Measurements from ENCODE around the gene TMEM17. TPM values are rescaled to one million over a fixed set of nuclear protein-coding genes. Genes with fewer than 3 reads are reported as not detected.

TMEM17 gene
- total RNA-seq, 1 experiment from 2014 or later = 3.2 TPM

DNA sequence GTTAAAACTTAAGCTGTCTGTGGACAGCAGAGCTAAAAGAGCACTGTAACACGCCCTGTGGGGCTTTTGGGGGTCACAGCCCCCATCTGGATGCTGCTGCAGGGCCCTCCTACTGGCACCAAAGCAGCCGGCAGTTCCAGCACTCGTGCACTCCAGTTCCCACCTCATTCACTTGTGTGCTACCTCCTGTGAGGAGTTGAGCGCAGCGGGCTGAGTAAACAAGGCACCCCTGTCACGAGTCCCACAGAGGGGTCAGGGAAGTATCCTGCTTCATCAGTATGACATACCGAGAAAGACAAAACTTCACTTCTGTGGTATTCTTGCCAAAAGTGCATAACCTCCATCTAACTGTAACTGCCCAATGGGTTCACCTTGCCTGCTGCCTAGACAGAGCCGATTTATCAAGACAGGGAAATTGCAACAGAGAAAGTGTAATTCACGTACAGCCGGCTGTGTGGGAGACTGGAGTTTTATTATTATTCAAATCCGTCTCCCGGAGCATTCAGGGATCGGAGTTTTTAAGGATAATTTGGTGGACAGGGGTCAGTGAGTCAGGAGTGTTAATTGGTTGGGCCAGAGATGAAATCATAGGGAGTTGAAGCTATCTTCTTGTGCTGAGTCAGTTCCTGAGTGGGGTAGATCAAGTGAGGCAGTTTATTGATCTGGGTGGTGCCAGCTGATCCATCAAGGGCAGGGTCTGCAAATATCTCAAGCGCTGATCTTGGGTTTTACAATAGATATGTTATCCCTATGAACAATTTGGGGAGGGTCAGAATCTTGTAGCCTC is 41.6 kb downstream of the TMEM17 start:
- Histone ChIP-seq H3K4me2 (ENCODE audit: low read length) (peak overlapping the region; percentile 29), H3K36me3 (ENCODE audit: control insufficient read depth in 1 of 2, insufficient read depth in 2 of 2, low read length in 2 of 2) (no peaks in the 10 kb centered on the region), H4K20me1 (ENCODE audit: insufficient read depth) (no peaks in the 10 kb centered on the region), H3K79me2 (ENCODE audit: insufficient read depth, low read length) (no peaks in the 10 kb centered on the region), H3K27ac (ENCODE audit: low read depth, low read length) (peak overlapping the region; percentile 74), H3K27me3 (ENCODE audit: insufficient read depth, low read length) (no peaks in the 10 kb centered on the region), H3K9me2 (ENCODE audit: insufficient read depth) (no peaks in the 10 kb centered on the region), H3K4me3 (replicated peaks in 1 of 2; ENCODE audit: low read depth in 1 of 2, low read length in 2 of 2) (no peak overlapping the region), H2AFZ (ENCODE audit: low read depth, low read length, poor library complexity, severe bottlenecking) (no peak overlapping the region), H3K9me3 (ENCODE audit: control insufficient read depth in 1 of 2, insufficient read depth in 1 of 2, low read depth in 1 of 2, low read length in 2 of 2) (no peaks in the 10 kb centered on the region), H3K4me1 (ENCODE audit: control insufficient read depth in 1 of 2, insufficient read depth in 2 of 2, low read length in 2 of 2) (peaks cover 37 to 67% of the 10 kb centered on the region in 2 experiments), H3K9ac (ENCODE audit: low read length) (no peak overlapping the region)
- ChIA-PET RAD21 (ENCODE audit: low non-redundant PET in 1 of 2, low total read pairs in 2 of 2, uncharacterized antibody in 2 of 2, unreplicated experiment in 2 of 2) (no interaction called here), CTCF (interaction anchor here (1.5 to 1.8 kb wide), 2 partner anchors 8 to 311 kb away, joined by 4 read pairs; no protein-coding TSS in a partner anchor), POLR2A (interaction anchor here (4.0 kb wide), 1 partner anchor 114 kb away, joined by 14 read pairs; no protein-coding TSS in a partner anchor)
- intact Hi-C loops (cut with micrococcal nuclease) = no loop called here
- ATAC-seq (peak; percentile 56), DNase-seq (ENCODE audit: low read depth, low spot score) (no peak)
- BruUV-seq (replicated peaks) = TSS peak; percentile 80
- TF ChIP-seq TCF7L2 (IDR thresholded peaks at IDR 0.05; ENCODE audit: borderline replicate concordance, extremely low read depth, insufficient read depth, insufficient read length) (peak; percentile 31), POLR2AphosphoS5 (IDR thresholded peaks at IDR 0.05; ENCODE audit: low read depth, low read length) (no peak; the same call in 1 of the 2 replicates)

DNA sequence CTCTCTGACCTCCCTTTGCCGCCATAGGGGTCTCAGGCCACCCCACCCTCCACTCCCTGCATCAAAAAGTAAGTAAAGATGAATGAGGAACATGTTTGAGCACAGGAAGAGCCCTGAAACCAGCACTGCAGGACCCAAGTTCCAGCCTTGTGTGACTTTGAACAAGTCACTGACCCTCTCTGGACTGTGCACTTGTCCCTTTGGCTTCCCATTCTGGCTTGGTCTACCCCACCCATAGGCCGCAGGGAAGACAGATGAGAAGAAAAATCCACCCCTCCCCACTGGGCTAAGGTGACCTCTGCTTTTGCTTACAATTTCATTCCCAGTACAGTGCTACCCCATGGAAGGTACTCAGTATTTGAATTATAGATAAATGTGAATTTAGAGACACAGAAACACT is 43.8 kb downstream of the TMEM17 start:
- POLR2A ChIA-PET = interaction anchor here (4.0 kb wide), 1 partner anchor 116 kb away, joined by 14 read pairs; no protein-coding TSS in a partner anchor
- CTCF ChIA-PET = no interaction called here
- Histone ChIP-seq H3K9ac (ENCODE audit: low read length) (no peak overlapping the region), H2AFZ (ENCODE audit: low read depth, low read length, poor library complexity, severe bottlenecking) (no peak overlapping the region), H4K20me1 (ENCODE audit: insufficient read depth) (no peaks in the 10 kb centered on the region), H3K4me2 (ENCODE audit: low read length) (no peak overlapping the region), H3K9me3 (ENCODE audit: control insufficient read depth in 1 of 2, insufficient read depth in 1 of 2, low read depth in 1 of 2, low read length in 2 of 2) (no peaks in the 10 kb centered on the region), H3K79me2 (ENCODE audit: insufficient read depth, low read length) (no peaks in the 10 kb centered on the region), H3K4me1 (ENCODE audit: control insufficient read depth in 1 of 2, insufficient read depth in 2 of 2, low read length in 2 of 2) (peaks cover 41 to 78% of the 10 kb centered on the region in 2 experiments), H3K4me3 (replicated peaks in 1 of 2; ENCODE audit: low read depth in 1 of 2, low read length in 2 of 2) (no peak overlapping the region), H3K27ac (ENCODE audit: low read depth, low read length) (peak overlapping the region; percentile 74), H3K27me3 (ENCODE audit: insufficient read depth, low read length) (no peaks in the 10 kb centered on the region), H3K9me2 (ENCODE audit: insufficient read depth) (no peaks in the 10 kb centered on the region), H3K36me3 (ENCODE audit: control insufficient read depth in 1 of 2, insufficient read depth in 2 of 2, low read length in 2 of 2) (no peaks in the 10 kb centered on the region)
- intact Hi-C loops (cut with micrococcal nuclease) = no loop called here
- RAD21 ChIA-PET (ENCODE audit: low non-redundant PET in 1 of 2, low total read pairs in 2 of 2, uncharacterized antibody in 2 of 2, unreplicated experiment in 2 of 2) = no interaction called here
- TF ChIP-seq EZH2 (IDR thresholded peaks at IDR 0.05) = no peak
- TF ChIP-seq CBX3 (IDR thresholded peaks at IDR 0.05; ENCODE audit: low read depth) = no peak
- TF ChIP-seq CEBPB (IDR thresholded peaks at IDR 0.05; ENCODE audit: low read depth) = no peak
- no peak for TF ChIP-seq ZBTB33 (IDR thresholded peaks at IDR 0.05; ENCODE audit: extremely low read depth, insufficient replicate concordance, low read length)
- no peak for TF ChIP-seq SRF (IDR thresholded peaks at IDR 0.05; ENCODE audit: low read depth)
- TF ChIP-seq, protein P1, sequence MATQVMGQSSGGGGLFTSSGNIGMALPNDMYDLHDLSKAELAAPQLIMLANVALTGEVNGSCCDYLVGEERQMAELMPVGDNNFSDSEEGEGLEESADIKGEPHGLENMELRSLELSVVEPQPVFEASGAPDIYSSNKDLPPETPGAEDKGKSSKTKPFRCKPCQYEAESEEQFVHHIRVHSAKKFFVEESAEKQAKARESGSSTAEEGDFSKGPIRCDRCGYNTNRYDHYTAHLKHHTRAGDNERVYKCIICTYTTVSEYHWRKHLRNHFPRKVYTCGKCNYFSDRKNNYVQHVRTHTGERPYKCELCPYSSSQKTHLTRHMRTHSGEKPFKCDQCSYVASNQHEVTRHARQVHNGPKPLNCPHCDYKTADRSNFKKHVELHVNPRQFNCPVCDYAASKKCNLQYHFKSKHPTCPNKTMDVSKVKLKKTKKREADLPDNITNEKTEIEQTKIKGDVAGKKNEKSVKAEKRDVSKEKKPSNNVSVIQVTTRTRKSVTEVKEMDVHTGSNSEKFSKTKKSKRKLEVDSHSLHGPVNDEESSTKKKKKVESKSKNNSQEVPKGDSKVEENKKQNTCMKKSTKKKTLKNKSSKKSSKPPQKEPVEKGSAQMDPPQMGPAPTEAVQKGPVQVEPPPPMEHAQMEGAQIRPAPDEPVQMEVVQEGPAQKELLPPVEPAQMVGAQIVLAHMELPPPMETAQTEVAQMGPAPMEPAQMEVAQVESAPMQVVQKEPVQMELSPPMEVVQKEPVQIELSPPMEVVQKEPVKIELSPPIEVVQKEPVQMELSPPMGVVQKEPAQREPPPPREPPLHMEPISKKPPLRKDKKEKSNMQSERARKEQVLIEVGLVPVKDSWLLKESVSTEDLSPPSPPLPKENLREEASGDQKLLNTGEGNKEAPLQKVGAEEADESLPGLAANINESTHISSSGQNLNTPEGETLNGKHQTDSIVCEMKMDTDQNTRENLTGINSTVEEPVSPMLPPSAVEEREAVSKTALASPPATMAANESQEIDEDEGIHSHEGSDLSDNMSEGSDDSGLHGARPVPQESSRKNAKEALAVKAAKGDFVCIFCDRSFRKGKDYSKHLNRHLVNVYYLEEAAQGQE (IDR thresholded peaks at IDR 0.05; ENCODE audit: low read depth) = no peak
- no peak for TF ChIP-seq TCF7L2 (IDR thresholded peaks at IDR 0.05; ENCODE audit: borderline replicate concordance, extremely low read depth, insufficient read depth, insufficient read length)
- TF ChIP-seq MAX (IDR thresholded peaks at IDR 0.05) = no peak
- no peak for TF ChIP-seq SIN3A (IDR thresholded peaks at IDR 0.05; ENCODE audit: low read depth)
- TF ChIP-seq SP1 (IDR thresholded peaks at IDR 0.05; ENCODE audit: low read depth) = no peak
- no peak for TF ChIP-seq YY1 (IDR thresholded peaks at IDR 0.05; ENCODE audit: extremely low read depth, insufficient replicate concordance, low read depth, low read length)
- no peak for TF ChIP-seq EGR1 (IDR thresholded peaks at IDR 0.05; ENCODE audit: low read depth)
- no peak for ATAC-seq
- DNase-seq (ENCODE audit: low read depth, low spot score) = no peak
- no TSS peak for BruUV-seq (replicated peaks)
